ENCODE measurements around the gene SH2D3A. TPM values are rescaled to one million over a fixed set of nuclear protein-coding genes. Genes with fewer than 3 reads are reported as not detected.
"Not testable (repeated sequence)": the region's sequence is repeated elsewhere in the genome, so short reads cannot be mapped to it uniquely, and the experiment has no call there.

Gene SH2D3A
- total and polyA plus RNA-seq, 11 donors: 0.08 to 0.56 (median 0.25) TPM; not detected in 6

DNA sequence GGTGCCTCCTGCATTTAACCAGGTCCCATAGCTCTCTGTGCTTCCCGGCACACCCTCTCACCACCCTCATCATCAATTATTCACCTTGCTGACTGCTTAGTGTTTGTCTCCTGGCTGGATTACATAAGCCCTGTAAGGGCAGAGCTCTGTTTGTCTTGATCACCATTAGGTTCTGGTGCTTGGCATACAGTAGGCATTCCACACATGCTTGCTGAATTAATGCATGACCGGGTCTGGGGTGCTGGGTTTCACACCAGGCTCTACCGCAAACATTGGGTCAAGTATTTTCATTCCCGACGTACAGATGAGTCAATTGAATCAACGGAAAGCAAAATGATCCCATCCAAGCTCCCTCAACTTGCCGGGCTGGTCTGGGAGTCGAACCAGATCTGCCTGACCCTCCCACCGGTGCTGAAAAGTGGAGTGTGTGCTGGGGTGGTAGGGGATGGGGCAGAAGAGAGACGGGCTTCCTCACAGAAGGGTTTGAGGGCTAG lies 33.8 kb upstream of the SH2D3A start:
- DNase-seq (no peak), ATAC-seq (no peak)
- H3K36me3 ChIP-seq: no peaks in the 10 kb centered on the region
- H3K4me1 ChIP-seq: peaks cover 0 to 59% (median 2%) of the 10 kb centered on the region in 12 donors
- intact Hi-C loops (cut with DNase I): no loop called here
- no peaks in the 10 kb centered on the region for H3K9me3 ChIP-seq
- H3K27me3 ChIP-seq: peaks cover 0 to 35% (median 0%) of the 10 kb centered on the region in 9 donors
- no peak for TF ChIP-seq POLR2A (IDR thresholded peaks at IDR 0.05)
- TF ChIP-seq, protein P1, sequence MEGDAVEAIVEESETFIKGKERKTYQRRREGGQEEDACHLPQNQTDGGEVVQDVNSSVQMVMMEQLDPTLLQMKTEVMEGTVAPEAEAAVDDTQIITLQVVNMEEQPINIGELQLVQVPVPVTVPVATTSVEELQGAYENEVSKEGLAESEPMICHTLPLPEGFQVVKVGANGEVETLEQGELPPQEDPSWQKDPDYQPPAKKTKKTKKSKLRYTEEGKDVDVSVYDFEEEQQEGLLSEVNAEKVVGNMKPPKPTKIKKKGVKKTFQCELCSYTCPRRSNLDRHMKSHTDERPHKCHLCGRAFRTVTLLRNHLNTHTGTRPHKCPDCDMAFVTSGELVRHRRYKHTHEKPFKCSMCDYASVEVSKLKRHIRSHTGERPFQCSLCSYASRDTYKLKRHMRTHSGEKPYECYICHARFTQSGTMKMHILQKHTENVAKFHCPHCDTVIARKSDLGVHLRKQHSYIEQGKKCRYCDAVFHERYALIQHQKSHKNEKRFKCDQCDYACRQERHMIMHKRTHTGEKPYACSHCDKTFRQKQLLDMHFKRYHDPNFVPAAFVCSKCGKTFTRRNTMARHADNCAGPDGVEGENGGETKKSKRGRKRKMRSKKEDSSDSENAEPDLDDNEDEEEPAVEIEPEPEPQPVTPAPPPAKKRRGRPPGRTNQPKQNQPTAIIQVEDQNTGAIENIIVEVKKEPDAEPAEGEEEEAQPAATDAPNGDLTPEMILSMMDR (IDR thresholded peaks at IDR 0.05): no peak
- H3K4me3 ChIP-seq: peak overlapping the region in 8 of 12 donors; percentile 17 to 50 (median 21)
- peak overlapping the region in 2 of 12 donors; percentile 50 to 90 for H3K27ac ChIP-seq
- WGBS, 4 donors: 33 to 53% (median 38%) methylated on average over 10 of the region's 10 CpGs

DNA sequence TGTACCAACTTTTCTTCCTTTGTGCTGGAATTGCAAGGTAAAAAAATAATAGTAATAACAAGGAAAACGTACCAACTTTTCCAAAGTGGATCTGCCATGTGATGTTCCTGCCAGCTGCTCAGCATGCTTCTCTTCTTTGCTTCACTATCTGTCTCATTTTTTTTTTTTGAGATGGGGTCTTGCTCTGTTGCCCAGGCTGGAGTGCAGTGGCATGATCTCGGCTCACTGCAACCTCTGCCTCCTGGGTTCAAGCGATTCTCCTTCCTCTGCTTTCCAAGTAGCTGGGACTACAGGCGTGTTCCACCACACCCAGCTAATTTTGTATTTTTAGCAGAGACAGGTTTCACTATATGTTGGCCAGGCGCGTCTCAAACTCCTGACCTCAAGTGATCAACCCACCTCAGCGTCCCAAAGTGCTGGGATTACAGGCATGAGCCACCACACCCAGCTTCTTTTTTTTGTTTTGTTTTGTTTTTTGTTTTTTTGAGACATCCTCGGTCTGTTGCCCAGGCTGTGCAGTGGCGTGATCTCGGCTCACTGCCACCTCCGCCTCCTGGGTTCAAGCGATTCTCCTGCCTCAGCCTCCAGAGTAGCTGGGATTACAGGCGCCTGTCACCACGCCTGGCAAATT lies 33.0 kb upstream of the SH2D3A start:
- Histone ChIP-seq H3K27me3 (peaks cover 0 to 31% (median 0%) of the 10 kb centered on the region in 9 donors), H3K4me3 (peak overlapping the region in 1 of 12 donors; percentile 50)

DNA sequence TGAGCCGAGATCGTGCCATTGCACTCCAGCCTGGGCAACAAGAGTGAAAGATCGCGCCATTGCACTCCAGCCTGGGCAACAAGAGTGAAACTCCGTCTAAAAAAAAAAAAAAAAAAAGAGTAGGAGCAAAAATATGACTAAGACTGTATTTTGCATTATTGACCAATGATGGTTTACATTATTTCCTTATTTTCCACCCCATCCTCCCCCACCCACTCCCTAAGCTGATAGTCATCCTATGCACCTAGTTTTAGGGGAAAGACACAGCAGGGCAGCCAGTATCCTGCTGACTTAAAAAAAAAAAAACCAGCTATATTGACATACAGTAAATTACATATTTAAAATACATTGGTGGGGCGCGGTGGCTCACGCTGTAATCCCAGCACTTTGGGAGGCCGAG lies 30.4 kb upstream of the SH2D3A start:
- peaks cover 0 to 45% (median 2%) of the 10 kb centered on the region in 12 donors for H3K4me1 ChIP-seq
- ATAC-seq: no peak
- no peak overlapping the region for H3K4me3 ChIP-seq
- H3K9me3 ChIP-seq: peaks cover 0 to 13% (median 8%) of the 10 kb centered on the region in 12 donors
- H3K27ac ChIP-seq: no peak overlapping the region
- intact Hi-C loops (cut with DNase I): no loop called here
- DNase-seq: no peak
- WGBS, 4 donors: 87 to 90% (median 88%) methylated on average over 9 of the region's 9 CpGs
- peaks cover 0 to 31% (median 0%) of the 10 kb centered on the region in 9 donors for H3K27me3 ChIP-seq
- TF ChIP-seq POLR2A (IDR thresholded peaks at IDR 0.05): no peak
- TF ChIP-seq, protein P1 (IDR thresholded peaks at IDR 0.05): no peak
- H3K36me3 ChIP-seq: no peaks in the 10 kb centered on the region

More for the DNA sequence above, 33.0 kb upstream of the SH2D3A start:
- H3K36me3 ChIP-seq; intact Hi-C loops (cut with DNase I); H3K9me3 ChIP-seq; ATAC-seq; DNase-seq: not testable (repeated sequence)
- WGBS, 4 donors: 80 to 82% (median 81%) methylated on average over 14 of the region's 14 CpGs
- peaks cover 0 to 59% (median 2%) of the 10 kb centered on the region in 12 donors for H3K4me1 ChIP-seq
- peak overlapping the region in 1 of 12 donors; percentile 90 for H3K27ac ChIP-seq

DNA sequence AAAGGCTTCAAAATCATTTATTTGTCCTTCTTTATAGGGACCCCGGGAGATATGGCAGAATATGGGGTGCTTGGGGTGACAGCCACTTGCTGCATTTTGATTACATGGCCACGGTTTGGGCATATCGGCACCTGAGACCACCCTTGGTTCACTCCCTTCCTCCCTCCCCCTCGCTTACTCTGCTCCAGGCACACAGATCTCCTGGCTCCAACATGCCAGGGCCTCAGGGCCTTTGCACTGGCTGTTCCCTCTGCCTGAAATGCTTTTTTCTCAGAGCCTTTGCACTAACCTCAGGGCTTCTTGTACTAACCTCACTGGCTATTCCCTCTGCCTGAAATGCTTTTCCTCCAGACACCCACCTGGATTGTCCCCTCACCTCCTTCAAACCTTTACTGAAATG lies 29.0 kb upstream of the SH2D3A start:
- no peak for TF ChIP-seq POLR2A (IDR thresholded peaks at IDR 0.05)
- TF ChIP-seq, protein P1 (IDR thresholded peaks at IDR 0.05): no peak
- WGBS, 4 donors: 86 to 92% (median 89%) methylated on average over 4 of the region's 4 CpGs
- H3K9me3 ChIP-seq: peaks cover 0 to 13% (median 8%) of the 10 kb centered on the region in 12 donors
- no peak for ATAC-seq
- H3K4me3 ChIP-seq: no peak overlapping the region
- H3K27me3 ChIP-seq: peaks cover 0 to 32% (median 0%) of the 10 kb centered on the region in 9 donors
- intact Hi-C loops (cut with DNase I): no loop called here
- DNase-seq: no peak
- H3K27ac ChIP-seq: no peak overlapping the region
- no peaks in the 10 kb centered on the region for H3K36me3 ChIP-seq
- H3K4me1 ChIP-seq: peaks cover 0 to 32% (median 0%) of the 10 kb centered on the region in 12 donors
